HG03159 (cell line): Measurements from ENCODE around the gene NSF.
"Not testable (repeated sequence)": the region's sequence is repeated elsewhere in the genome, so short reads cannot be mapped to it uniquely, and the experiment has no call there.

Experiments
- ATAC-seq: cut with Tn5 transposase; IDR thresholded peaks from one replicate; pipeline ENCODE4 v1.9.1; 2021; ENCODE audit warnings: mild to moderate bottlenecking, moderate library complexity; ENCODE audit not compliant: unreplicated experiment

Gene NSF

DNA sequence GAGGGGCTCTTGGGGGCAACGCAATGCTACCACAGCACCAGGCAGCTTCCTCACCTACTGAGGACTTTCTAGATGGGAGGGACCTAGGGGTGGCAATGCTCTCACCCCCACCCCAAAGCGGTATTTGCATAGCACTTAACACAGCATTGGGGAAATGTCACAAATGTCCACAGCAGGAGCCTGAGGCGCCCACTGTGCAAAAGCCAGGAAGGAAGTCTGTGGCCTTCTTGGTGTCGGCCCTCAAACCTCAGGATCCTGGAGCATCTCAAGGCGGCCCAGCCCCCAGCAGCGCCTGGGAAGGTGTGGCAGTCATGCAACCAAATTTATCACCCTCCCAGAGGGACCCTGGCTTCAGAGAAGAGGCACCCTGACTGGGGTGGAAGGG is 182.7 kb downstream of the NSF start:
- ATAC-seq, result no peak

GRCh38 chr17:46773676-46774075 is 183.2 kb downstream of the NSF start:
- no peak for ATAC-seq

DNA sequence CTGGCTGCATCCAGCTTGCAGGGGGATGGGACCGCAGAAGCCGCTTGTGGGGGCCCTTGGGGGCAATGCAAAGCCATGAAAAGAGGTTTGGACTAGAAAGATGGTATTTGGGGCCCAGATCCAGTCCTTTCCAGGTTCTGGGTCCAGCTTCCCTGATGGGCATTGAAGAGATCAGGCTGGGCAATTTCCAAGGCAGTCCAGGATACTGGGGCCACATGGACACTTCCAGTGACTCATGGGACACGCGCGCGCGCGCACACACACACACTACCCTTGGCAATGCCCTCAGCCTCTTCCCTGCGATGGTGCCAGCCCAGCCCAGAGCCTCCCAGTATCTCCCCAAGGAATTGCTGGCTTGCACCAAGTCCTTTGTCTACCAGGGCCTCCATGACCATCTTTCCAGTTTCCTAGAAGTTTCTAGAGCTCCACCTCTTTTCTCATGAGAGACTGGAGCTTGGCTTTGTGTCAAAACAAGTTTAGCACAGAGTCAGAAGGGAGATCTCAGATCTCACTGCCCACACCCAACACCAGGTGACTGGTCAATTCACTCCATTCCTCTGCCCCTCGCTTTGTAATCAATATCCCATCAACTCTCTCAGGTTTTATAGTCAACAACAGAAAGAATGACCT is 183.8 kb downstream of the NSF start:
- ATAC-seq, result no peak

DNA sequence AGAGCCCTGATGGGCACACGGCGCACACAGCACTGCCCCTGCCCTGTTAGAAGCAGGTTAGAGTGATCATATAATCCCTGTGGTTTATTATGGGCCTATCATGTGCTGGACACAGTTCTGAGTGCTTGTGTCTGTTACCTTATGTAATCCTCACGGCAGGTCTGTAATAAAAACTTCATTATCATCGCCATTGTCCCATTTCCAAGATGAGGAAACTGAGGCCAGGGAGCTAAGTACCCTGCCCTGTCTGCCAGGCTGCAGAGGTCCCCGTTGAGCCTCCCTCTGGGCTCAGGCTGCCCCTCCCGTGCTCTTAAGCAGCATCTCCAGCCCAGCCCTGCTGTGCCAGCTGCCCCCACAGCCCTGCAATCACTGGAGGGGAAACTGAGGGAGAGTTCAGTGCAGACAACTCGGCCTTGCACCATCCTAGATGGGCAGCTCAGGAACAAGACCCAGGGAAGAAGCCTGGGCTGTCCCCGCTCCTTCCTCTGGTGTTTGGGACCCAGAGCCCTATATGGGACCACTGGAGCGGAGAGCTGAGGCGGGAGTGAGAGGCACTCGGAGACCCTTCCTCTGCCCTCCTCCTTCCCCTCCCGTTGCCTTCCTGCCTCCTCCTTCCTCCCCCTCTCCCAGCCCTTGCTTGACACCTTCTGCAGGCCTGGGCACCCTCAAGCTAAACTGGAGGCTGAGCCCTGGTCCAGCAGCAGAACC is 186.0 kb downstream of the NSF start:
- no peak for ATAC-seq

GRCh38 chr17:46777943-46778915 is 187.8 kb downstream of the NSF start:
- no peak for ATAC-seq

DNA sequence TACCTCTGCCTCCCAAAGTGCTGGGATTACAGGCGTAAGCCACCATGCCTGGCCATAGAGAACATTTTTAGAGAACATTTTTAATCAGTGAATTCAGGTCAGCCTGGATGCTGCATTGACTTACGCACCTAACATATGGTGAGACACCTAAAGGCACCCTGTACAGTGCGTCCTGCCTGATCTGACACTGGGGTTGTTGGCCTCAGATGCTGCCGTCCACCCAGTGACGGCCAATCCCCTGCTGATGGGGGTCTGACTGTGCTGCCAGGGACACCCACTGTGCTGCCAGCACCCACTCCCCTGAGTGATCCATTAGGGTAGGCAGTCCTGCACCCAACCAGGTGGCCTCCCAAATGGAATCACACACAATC is 189.5 kb downstream of the NSF start:
- ATAC-seq, result no peak

GRCh38 chr17:46782250-46782953 is 191.9 kb downstream of the NSF start:
- no peak for ATAC-seq

GRCh38 chr17:46783031-46783593 is 192.6 kb downstream of the NSF start:
- ATAC-seq, result no peak

DNA sequence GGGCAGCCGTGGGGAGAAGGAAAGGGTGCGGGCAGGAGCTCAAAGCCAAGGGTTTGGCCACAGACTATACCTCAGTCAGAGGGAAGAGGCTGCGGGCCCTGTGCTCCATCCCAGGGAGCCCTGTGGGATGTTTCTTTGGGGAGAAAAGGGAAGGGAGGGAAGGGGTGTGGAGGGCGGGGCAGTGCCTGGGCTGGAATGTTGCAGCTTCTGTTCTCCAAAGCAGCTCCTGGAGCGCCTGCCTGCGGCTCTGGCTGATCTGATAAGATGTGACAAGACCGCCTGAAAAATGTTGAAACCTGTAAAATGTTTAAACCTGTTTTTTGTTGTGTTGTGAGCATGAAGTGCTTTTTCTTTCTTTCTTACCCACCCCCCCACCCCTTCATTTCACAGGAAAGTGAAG is 195.2 kb downstream of the NSF start:
- ATAC-seq, result no peak

- no peak for ATAC-seq
Observed at GRCh38 chr17:46787478-46787877, 197.0 kb downstream of the NSF start.

DNA sequence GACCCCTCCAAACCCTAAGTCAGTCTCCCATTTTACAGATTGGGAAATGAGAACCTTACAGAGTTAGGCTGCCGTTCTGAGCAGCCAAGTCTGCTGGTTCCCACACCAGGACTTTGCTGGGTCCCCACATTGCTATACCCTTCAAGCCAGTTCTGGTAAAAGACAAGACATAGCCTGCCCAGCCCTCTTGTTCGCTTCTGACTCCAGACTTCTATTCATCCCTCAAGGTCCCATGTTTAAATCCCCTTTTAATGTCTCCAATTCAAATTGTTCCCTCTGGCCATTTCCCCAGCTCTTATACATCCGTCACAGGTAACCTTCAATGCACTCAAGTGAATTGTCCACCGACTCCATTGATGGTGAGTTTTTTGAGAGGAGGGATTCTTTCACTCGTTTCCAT is 197.8 kb downstream of the NSF start:
- no peak for ATAC-seq

GRCh38 chr17:46788796-46789195 is 198.3 kb downstream of the NSF start:
- ATAC-seq, result no peak

DNA sequence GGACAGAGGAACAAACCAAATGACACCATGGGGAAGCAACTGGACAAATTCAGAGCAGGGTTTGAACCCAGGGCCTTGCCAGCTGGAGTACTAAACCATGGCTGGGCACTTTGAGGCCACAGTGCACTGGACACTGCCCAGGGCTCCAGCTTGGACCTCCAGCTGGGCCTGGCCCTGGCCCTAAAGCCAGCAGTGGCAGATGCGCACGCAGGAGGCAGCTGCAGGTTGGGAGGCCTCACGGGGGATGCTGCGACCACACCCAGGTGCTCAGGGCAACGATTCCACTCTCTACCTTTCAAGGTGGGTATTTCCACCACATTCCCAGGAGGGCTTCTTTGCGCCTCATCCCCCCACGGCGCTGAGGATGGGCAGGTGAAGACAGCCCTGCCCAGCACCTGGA is 199.1 kb downstream of the NSF start:
- ATAC-seq, result no peak

- ATAC-seq, result no peak
Observed at GRCh38 chr17:46790216-46790615, 199.7 kb downstream of the NSF start.

- ATAC-seq, result no peak
Observed at GRCh38 chr17:46791531-46791930, 201.1 kb downstream of the NSF start.

- no peak for ATAC-seq
Observed at GRCh38 chr17:46792071-46792470, 201.6 kb downstream of the NSF start.

DNA sequence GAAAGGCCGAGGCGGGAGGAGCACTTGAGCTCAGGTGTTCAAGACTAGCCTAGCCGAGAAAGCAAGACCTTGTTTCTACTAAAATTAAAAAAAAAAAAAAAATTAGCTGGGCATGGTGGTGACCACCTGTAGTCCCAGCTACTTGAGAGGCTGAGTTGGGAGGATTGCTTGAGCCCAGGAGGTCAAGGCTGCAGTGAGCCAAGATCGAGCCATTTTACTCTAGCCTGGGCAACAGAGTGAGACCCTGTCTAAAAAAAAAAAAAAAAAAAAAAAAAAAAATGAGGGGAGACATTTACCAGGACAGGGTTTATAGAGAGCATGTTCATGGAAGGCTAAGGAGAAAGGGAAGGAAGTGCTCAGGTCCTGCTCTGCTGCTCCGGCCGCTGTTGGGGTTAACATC is 202.6 kb downstream of the NSF start:
- not testable (repeated sequence) for ATAC-seq

DNA sequence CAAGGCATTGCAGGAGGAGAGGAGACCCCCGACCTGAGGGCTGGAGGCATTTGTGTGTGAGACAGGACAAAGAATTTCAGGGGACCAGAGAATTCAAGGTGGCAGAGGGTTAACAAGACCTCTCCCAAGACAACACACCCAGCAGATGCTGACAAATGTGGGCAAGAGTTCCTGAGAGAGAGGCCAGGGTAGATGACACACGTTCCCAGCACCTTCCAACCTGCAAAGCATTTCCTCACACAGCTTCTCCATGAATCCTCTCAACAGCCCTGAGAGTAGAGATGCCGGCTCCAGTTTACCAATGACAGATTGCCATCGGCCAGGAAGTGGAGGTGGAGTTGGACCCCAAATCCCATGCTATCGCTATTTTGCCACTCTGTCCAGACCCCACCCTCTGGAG is 203.1 kb downstream of the NSF start:
- ATAC-seq, result no peak

- ATAC-seq, result no peak
Observed at GRCh38 chr17:46794318-46794717, 203.8 kb downstream of the NSF start.

DNA sequence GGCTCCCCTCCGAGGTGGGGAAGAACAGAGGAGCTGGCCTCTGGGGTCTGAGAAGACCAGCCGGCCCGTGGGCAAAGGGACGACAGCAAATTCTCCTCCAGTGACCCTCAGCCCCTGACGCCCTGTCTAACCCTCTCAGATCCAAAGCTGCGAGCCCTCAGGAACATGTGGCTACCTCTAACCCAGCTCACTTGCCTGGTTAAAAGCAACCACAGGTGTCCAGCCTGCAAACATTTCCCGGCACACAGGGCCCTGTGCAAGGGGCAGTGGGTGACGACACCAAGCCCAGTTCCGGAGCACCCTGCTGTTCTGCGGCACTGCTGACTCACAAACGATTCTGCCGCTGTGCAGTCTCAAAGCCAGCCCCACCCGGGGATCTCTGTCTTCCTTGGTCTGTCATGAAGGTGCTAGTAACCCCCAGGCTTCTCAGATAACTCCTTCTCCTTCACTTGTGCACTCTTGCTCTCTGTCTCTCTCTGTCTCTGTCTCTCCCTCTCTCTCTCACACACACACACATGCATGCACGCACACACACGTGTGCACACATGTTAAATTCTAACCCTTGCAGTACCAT is 205.0 kb downstream of the NSF start:
- no peak for ATAC-seq
